Activated T-helper 17 cell treated with anti-CD3 and anti-CD28 coated beads, Interleukin-2, amount 50 U/mL, for 72 hours (primary cell): Measurements from ENCODE around the gene FAHD1. TPM values are rescaled to one million over a fixed set of nuclear protein-coding genes. Genes with fewer than 3 reads are reported as not detected.
A peak's percentile ranks its signal among the peaks of the same experiment; 100 is the strongest.

Source experiments
- ATAC-seq: fragments of 150-1000 bp; cut with Tn5 transposase; replicated peaks from 2 replicates; pipeline ENCODE4 v1.10.0; 2021; ENCODE audit warnings: mild to moderate bottlenecking, moderate library complexity
- H3K27ac Mint-ChIP-seq: one replicate; pipeline ENCODE4 v1.8.0; 2022; ENCODE audit warnings: mixed read lengths
- H3K27me3 Mint-ChIP-seq: one replicate; pipeline ENCODE4 v1.8.0; 2022; ENCODE audit warnings: mixed read lengths
- H3K36me3 Mint-ChIP-seq: one replicate; pipeline ENCODE4 v1.8.0; 2022; ENCODE audit warnings: low read depth, mild to moderate bottlenecking, mixed read lengths
- H3K4me1 Mint-ChIP-seq: one replicate; pipeline ENCODE4 v1.8.0; 2022; ENCODE audit warnings: mixed read lengths
- H3K4me3 Mint-ChIP-seq: one replicate; pipeline ENCODE4 v1.8.0; 2022; ENCODE audit warnings: mild to moderate bottlenecking, mixed read lengths
- H3K9me3 Mint-ChIP-seq: one replicate; pipeline ENCODE4 v1.8.0; 2022; ENCODE audit warnings: mixed read lengths
- total RNA-seq, 2 donors: library from RNA; stranded (reverse); gene quantifications; one replicate each; pipeline ENCODE4 v1.2.3, GENCODE V29; 2022

Gene FAHD1
- total RNA-seq, 2 donors from 2014 or later: 19.2 to 19.3 TPM

DNA sequence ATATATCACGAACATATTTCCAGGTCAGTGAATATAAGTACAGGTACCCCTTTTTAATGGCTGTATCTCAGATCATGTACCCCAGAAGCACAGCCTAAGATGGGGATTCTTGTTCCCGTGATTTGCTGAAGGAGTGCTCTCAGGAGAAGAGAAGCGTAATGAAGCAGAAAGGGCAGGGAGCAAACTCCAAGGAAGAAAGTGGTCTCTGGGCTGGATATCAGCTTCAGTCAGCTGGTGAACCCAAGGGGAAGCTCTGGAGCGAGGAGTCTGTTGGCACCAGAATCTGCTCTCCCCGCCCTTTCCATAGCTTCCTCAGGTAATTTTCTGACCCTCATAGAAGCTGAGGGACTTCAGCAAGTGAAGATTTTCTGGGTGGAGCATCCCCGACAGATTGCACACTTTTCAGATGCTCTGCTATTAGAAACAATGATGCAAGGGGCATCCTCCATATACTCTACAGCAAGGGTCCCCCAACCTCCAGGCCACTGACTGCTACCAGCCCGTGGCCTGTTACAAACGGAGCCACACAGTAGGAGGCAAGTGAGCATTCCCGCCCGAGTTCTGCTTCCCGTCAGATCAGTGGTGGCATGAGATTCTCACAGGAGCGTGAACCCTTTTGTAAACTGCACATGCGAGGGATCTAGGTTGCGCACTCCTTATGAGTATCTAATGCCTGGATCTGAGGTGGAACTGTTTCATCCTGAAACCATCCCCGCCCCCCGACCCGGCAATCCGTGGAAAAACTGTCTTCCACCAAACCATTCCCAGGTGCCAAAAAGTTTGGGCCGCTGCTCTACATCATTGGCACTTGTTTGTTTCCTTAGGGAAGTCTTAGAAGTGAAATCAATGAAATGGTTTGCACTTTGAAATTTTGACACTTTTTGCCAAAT, 4.4 kb downstream of the FAHD1 start:
- no peaks in the 10 kb centered on the region for H3K27me3 Mint-ChIP-seq
- no peak for ATAC-seq
- H3K4me3 Mint-ChIP-seq: no peak overlapping the region
- peaks cover 26% of the 10 kb centered on the region for H3K36me3 Mint-ChIP-seq
- H3K27ac Mint-ChIP-seq: no peak overlapping the region
- peaks cover 9% of the 10 kb centered on the region for H3K4me1 Mint-ChIP-seq
- no peaks in the 10 kb centered on the region for H3K9me3 Mint-ChIP-seq

DNA sequence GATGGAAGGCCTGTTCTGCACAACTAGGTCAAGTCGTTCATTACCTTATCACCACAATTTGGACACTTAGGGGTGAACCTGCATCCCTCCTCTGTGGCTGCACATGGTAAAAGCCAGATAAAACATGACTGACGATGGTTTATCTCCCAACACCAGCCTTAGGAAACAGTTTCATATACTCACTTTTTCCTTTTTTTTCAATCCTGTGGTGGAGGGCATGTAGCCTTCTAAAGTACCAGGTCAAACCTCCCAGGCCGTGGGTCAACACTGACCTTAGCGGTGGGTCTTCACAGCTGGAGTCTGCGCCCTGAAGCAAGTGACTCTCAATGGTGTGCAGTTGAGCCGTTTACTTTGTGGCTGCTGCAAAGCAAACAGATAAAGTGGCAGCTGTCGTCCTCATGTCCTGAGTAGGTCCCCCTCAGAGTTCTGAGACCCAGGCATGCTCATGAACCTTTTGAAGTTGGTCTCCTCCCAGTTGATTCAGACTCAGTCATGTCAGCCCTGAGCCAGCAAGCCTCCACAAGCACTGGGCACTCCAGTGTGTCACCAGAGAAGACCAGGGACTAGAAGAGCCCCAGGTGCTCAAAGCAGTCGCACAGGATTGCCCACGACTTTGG, 5.9 kb downstream of the FAHD1 start:
- peaks cover 6% of the 10 kb centered on the region for H3K4me1 Mint-ChIP-seq
- no peak overlapping the region for H3K4me3 Mint-ChIP-seq
- H3K36me3 Mint-ChIP-seq: peaks cover 13% of the 10 kb centered on the region
- H3K9me3 Mint-ChIP-seq: no peaks in the 10 kb centered on the region
- H3K27ac Mint-ChIP-seq: peak overlapping the region; percentile 71
- no peak for ATAC-seq
- H3K27me3 Mint-ChIP-seq: no peaks in the 10 kb centered on the region

DNA sequence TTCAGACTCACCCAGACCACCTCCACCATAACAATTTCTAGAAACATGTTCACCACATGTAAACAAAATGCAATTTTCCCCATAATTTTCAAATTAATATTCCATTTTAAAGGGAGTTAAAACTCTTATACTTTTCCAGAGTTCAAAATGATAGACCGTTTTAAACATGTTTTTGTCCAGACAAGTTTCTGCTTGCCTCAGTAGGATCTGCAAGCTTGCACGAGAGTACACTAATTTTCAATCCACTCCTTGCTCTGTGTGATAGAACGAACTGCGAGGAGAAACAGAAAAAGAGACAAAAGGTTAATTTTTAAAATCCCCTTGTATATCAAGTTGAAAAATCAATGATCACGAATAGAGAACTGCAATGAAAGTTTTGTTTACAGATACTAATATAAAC, 7.1 kb downstream of the FAHD1 start:
- Mint-ChIP-seq H3K27me3 (no peaks in the 10 kb centered on the region), H3K27ac (no peak overlapping the region), H3K9me3 (no peaks in the 10 kb centered on the region), H3K4me1 (peaks cover 4% of the 10 kb centered on the region), H3K36me3 (peaks cover 13% of the 10 kb centered on the region), H3K4me3 (no peak overlapping the region)
- ATAC-seq: no peak

DNA sequence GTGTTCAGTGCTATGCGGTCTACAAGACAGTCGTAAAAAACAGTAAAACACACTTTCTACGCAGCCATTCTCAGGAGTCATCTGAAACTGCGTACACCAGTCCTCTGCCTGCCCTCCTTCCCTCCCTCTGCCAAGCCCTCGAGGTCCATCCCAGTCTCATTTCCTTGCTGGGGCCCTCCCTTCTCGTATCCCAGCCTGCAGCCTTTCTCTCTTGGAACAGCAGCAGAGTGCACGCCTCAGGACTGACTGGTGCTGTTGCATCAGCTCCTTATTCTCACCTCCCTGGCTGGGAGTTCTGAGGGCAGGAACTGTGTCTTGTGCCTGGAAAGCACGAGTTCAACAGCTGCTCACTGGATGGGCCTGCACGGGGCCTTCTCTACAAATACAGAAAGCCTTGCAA, 12.5 kb downstream of the FAHD1 start:
- Mint-ChIP-seq H3K27ac (no peak overlapping the region), H3K36me3 (no peaks in the 10 kb centered on the region)

DNA sequence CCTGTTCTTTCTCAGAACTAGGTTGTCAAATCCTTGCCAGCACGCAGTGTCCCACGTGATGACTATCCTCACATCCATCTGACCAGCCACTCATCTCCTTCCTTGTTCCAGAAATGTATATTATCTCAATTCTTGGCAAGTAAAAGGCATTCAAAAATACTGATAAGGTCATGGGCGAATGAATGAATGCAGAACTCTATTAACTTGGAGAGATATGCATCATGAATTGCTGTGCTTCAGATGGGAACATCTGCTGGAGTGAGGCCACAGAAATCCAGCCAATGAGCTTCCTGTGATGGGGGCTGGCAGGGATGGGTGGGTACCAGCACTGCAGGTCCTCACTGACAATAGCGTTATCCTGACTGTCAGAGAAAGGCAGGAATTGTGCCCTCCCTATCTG, 19.0 kb downstream of the FAHD1 start:
- Mint-ChIP-seq H3K4me3 (no peak overlapping the region), H3K36me3 (no peaks in the 10 kb centered on the region), H3K4me1 (no peaks in the 10 kb centered on the region), H3K27me3 (peaks cover 4% of the 10 kb centered on the region), H3K27ac (no peak overlapping the region), H3K9me3 (no peaks in the 10 kb centered on the region)
- ATAC-seq: no peak

More for the DNA sequence above, 12.5 kb downstream of the FAHD1 start:
- Mint-ChIP-seq H3K4me3 (no peak overlapping the region), H3K9me3 (no peaks in the 10 kb centered on the region), H3K4me1 (no peaks in the 10 kb centered on the region), H3K27me3 (no peaks in the 10 kb centered on the region)
- ATAC-seq: no peak

DNA sequence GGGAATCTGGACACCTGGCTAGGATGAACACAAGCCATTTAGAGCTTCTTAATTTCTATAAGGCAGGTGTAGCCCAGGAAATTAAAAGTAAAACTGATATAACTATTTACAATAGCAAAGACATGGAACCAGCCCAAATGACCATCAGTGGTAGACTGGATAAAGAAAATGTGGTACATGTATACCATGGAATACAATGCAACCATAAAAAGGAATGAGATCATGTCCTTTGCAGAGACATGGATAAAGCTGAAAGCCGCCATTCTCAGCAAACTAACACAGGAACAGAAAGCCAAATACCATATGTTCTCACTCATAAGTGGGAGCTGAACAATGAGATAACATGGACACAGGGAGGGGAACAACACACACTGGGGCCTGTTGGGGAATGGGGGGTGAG, 19.4 kb downstream of the FAHD1 start:
- no peaks in the 10 kb centered on the region for H3K9me3 Mint-ChIP-seq
- no peak overlapping the region for H3K27ac Mint-ChIP-seq
- no peaks in the 10 kb centered on the region for H3K36me3 Mint-ChIP-seq
- no peaks in the 10 kb centered on the region for H3K4me1 Mint-ChIP-seq
- no peak overlapping the region for H3K4me3 Mint-ChIP-seq
- no peak for ATAC-seq
- H3K27me3 Mint-ChIP-seq: peaks cover 8% of the 10 kb centered on the region

DNA sequence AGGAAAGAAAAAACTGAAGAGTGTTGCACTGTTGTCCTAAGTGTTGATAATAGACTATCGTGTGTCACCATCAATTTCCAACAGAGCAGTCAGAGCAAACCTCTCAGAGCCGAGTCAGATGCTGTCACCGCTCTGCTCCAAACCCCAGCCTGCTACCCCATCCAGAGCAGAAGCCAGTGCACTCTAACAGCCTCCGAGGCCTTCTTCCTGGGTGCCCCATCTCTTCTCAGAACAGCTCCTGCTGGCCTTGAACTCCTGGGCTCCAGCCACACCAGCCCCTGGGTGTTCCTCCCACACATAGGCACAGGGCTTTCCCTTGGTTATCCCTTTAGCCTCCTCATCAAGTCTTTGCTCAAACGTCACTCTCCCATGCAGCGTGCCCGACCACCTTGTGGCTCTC, 24.0 kb downstream of the FAHD1 start:
- Mint-ChIP-seq H3K4me3 (no peak overlapping the region), H3K9me3 (no peaks in the 10 kb centered on the region), H3K36me3 (no peaks in the 10 kb centered on the region), H3K27me3 (peaks cover 8% of the 10 kb centered on the region), H3K27ac (no peak overlapping the region), H3K4me1 (peaks cover 10% of the 10 kb centered on the region)
- ATAC-seq: no peak

DNA sequence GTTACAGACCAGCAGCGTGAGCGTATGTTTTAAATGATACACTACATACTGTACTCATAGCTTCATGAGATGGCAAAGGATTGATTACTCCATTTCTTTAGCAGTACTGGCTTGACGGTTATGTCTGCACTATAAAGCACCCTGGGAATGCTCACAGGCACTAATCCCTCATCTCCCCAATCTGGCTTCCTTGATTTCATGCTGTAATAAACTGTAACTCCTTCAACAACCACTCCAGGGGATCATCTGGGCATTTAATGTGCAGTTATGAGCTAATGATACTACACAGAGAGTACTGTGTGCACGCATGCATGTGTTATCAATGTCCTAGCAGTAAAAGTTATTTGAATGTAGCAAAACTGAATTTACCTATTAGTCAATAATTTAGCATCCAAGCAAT, 24.8 kb downstream of the FAHD1 start:
- H3K27ac Mint-ChIP-seq: no peak overlapping the region
- no peak for ATAC-seq
- no peaks in the 10 kb centered on the region for H3K36me3 Mint-ChIP-seq
- H3K9me3 Mint-ChIP-seq: no peaks in the 10 kb centered on the region
- H3K27me3 Mint-ChIP-seq: peaks cover 5% of the 10 kb centered on the region
- peaks cover 10% of the 10 kb centered on the region for H3K4me1 Mint-ChIP-seq
- no peak overlapping the region for H3K4me3 Mint-ChIP-seq

DNA sequence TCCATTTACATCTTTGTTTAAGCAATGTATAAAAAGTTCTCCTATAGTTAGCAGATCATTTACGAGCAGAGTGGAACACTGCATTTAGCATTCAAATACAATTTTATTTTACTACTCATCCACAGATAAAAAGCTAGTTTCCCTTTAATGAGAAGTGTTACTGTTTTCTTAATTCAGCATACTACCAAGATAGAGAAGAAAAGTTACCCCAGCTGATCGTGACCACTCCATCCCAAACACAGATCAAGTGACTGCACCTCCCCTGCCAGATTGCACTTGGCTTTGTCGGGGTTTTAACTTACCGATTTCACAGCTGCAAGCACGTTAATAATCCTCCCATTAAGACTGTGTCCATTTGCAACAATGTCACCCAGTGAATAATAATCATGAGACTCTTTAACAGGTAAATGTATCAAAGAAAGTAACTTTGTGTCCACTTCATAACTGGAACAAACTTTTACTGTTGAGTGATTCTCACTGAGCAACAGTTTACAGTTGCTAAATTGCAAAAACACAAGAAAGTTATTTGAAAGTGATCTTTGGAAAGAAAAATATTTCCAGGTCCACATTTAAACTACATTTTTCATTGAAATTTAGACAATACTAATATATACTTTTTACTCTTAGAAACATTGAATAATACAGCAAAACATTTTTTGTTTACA, 30.6 kb downstream of the FAHD1 start:
- ATAC-seq: no peak
- Mint-ChIP-seq H3K27ac (no peak overlapping the region), H3K36me3 (no peaks in the 10 kb centered on the region), H3K4me3 (peak overlapping the region; percentile 20), H3K9me3 (no peaks in the 10 kb centered on the region), H3K4me1 (peaks cover 14% of the 10 kb centered on the region), H3K27me3 (peaks cover 27% of the 10 kb centered on the region)

DNA sequence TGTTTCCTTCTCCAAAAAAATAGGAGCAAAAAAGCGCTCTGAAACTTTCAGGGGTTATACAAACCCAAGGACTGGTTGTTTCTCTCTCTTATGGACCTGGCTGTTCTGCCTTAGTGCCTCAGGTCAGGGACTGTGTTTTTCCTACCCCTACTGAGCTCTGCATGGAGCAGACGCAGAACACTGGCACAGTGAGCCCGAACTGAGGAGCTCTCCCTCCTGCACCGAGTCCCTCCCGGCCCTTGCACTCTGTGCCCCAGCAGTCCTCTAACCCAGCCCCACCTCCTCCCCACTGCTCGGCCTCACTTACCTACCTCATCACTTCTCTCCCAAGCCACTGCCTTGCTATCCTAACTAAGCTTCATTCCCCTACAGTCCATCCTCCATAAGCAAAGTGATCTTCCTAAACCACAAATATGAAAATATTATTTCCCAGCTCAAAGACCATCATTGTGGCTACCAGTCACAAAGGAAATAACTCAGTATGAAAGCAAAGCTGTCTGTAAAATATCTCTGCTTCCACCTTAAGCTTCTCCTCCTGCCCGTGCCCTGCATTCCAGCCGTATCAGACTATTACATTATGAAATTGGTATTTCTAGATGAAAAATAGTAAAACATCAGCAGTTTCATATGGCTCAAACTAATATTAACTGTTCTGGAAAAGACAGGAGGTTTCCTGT, 31.3 kb downstream of the FAHD1 start:
- Mint-ChIP-seq H3K27ac (no peak overlapping the region), H3K36me3 (no peaks in the 10 kb centered on the region), H3K4me3 (no peak overlapping the region), H3K9me3 (no peaks in the 10 kb centered on the region), H3K27me3 (peaks cover 27% of the 10 kb centered on the region), H3K4me1 (peaks cover 14% of the 10 kb centered on the region)
- ATAC-seq: no peak

DNA sequence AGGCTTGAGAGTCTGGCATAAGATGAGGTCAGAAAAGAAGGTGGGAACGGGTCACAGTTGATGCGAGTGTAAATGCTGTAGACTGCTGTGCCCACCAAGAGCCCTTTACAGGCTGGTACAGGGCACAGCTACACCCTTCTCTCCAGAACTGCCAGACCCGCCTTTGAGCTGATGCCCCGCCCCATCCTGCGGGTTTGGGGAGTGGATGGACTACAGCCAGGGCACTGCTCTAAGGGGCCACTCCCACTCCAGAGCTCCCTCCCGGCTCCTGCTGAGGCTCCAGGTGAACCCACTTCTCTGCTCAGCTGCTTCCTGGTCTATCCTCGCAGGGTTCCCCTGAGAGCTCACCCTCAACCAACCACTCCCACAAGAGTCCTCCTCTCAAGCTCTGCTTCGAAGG, 32.6 kb downstream of the FAHD1 start:
- Mint-ChIP-seq H3K9me3 (no peaks in the 10 kb centered on the region), H3K4me3 (no peak overlapping the region), H3K36me3 (no peaks in the 10 kb centered on the region), H3K27ac (no peak overlapping the region), H3K4me1 (peaks cover 13% of the 10 kb centered on the region), H3K27me3 (peaks cover 27% of the 10 kb centered on the region)
- ATAC-seq: no peak

DNA sequence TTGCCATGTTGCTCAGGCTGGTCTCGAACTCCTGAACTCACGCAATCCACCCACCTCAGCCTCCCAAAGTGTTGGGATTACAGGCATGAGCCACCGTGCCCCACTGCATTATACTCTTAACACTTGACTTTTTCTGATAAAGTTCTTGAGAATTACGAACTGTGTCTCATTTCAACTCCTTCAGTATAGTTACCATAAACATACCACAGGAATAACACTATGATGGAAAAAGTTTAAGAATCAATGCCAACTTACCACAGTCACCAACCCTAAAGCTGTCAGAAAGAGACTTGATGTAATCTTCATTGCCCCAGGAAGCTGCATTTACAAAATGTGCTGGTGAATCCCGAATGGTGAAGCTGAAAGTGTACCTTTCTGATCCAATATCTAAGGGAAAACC, 34.7 kb downstream of the FAHD1 start:
- no peaks in the 10 kb centered on the region for H3K36me3 Mint-ChIP-seq
- no peak overlapping the region for H3K27ac Mint-ChIP-seq
- peak; percentile 31 for ATAC-seq
- peaks cover 27% of the 10 kb centered on the region for H3K27me3 Mint-ChIP-seq
- H3K9me3 Mint-ChIP-seq: no peaks in the 10 kb centered on the region
- H3K4me1 Mint-ChIP-seq: peaks cover 4% of the 10 kb centered on the region
- H3K4me3 Mint-ChIP-seq: no peak overlapping the region

DNA sequence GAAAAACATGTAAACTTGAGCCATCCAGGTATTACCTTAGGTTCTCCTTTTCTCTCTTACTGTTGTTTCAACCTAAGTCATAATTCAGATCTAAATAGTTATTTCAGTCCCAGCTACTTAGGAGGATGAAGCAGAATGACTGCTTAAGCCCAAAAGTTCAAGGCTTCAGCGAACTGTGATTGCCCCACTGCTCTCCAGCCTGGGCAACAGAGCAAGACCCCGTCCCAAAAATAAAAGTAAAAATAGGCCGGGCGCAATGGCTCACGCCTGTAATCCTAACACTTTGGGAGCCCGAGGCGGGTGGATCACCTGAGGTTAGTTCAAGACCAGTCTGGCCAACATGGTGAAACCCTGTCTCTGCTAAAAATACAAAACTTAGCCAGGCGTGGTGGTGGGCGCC, 35.4 kb downstream of the FAHD1 start:
- Mint-ChIP-seq H3K9me3 (no peaks in the 10 kb centered on the region), H3K27ac (no peak overlapping the region), H3K4me3 (no peak overlapping the region), H3K36me3 (no peaks in the 10 kb centered on the region), H3K4me1 (no peaks in the 10 kb centered on the region), H3K27me3 (peaks cover 22% of the 10 kb centered on the region)
- ATAC-seq: no peak

DNA sequence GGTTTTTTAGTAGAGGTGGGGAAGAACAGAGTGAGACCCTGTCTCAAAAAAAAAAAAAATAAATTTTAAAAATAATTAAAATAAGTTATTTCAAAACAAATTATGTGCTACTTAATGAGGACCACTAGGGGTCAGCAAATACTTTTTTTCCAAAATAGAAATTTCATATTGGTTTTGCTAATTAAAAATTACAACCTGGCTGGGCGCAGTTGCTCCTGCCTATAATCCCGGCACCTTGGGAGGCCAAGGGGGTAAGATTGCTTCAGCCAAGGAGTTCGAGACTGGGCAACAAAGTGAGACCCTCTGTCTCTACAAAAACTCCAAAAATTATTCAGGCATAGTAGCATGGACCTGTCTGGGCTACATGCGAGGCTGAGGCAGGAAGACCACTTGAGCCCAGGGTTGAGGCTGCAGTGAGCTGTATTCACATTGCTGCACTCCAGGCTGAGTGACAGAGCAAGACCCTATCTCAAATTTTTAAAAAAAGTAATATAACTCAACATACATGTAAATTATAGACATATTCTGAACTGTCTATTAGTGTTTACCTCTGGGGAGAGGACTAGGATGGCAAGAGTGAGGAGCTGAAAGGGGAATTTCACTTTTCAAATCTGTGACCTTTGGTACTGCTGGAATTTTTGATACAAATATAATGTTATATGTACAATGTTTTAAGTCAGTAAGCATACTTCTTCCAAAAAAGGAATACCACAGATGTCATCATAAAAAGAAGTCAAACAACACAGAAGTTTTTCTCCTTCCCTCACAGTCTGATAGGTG, 36.9 kb downstream of the FAHD1 start:
- no peaks in the 10 kb centered on the region for H3K36me3 Mint-ChIP-seq
- H3K4me1 Mint-ChIP-seq: no peaks in the 10 kb centered on the region
- no peak overlapping the region for H3K4me3 Mint-ChIP-seq
- no peaks in the 10 kb centered on the region for H3K9me3 Mint-ChIP-seq
- no peak for ATAC-seq
- no peak overlapping the region for H3K27ac Mint-ChIP-seq
- H3K27me3 Mint-ChIP-seq: peaks cover 11% of the 10 kb centered on the region
